ENCODE results near the gene CELF6.
"Not testable (repeated sequence)": the region's sequence is repeated elsewhere in the genome, so short reads cannot be mapped to it uniquely, and the experiment has no call there.

CELF6 gene

GRCh38 chr15:72280751-72281150 lies 39.2 kb downstream of the CELF6 start:
- in situ Hi-C loops (cut with HindIII; ENCODE audit: low pct_ligation_motif_present, low pct_unique_long_range_greater_than_20kb, low sequenced_read_pairs) = no loop called here
- no peak for DNase-seq

- in situ Hi-C loops (cut with HindIII; ENCODE audit: low pct_ligation_motif_present, low pct_unique_long_range_greater_than_20kb, low sequenced_read_pairs) = no loop called here
- no peak for DNase-seq
These were observed 41.2 kb downstream of the CELF6 start for GRCh38 chr15:72278737-72279136.

- DNase-seq = no peak
- in situ Hi-C loops (cut with HindIII; ENCODE audit: low pct_ligation_motif_present, low pct_unique_long_range_greater_than_20kb, low sequenced_read_pairs) = no loop called here
These were observed 43.6 kb downstream of the CELF6 start for GRCh38 chr15:72276326-72276700.

GRCh38 chr15:72275635-72276325 lies 44.2 kb downstream of the CELF6 start:
- in situ Hi-C loops (cut with HindIII; ENCODE audit: low pct_ligation_motif_present, low pct_unique_long_range_greater_than_20kb, low sequenced_read_pairs) = not testable (repeated sequence)

GRCh38 chr15:72272997-72273352 lies 47.0 kb downstream of the CELF6 start:
- no peak for DNase-seq
- in situ Hi-C loops (cut with HindIII; ENCODE audit: low pct_ligation_motif_present, low pct_unique_long_range_greater_than_20kb, low sequenced_read_pairs) = no loop called here

More at GRCh38 chr15:72275635-72276325, 44.2 kb downstream of the CELF6 start:
- not testable (repeated sequence) for DNase-seq

- DNase-seq = peak; percentile 95
- in situ Hi-C loops (cut with HindIII; ENCODE audit: low pct_ligation_motif_present, low pct_unique_long_range_greater_than_20kb, low sequenced_read_pairs) = no loop called here
These were observed 47.6 kb downstream of the CELF6 start, which contains the start of gene PARP6 for GRCh38 chr15:72272213-72272996. Gene PARP6 (minus strand): TSS chr15:72272554. CDS start chr15:72267477, 5,077 bp downstream.

GRCh38 chr15:72271895-72272212 lies 48.1 kb downstream of the CELF6 start:
- in situ Hi-C loops (cut with HindIII; ENCODE audit: low pct_ligation_motif_present, low pct_unique_long_range_greater_than_20kb, low sequenced_read_pairs) = no loop called here
- DNase-seq = peak; percentile 22

GRCh38 chr15:72271221-72271620 lies 48.7 kb downstream of the CELF6 start:
- no peak for DNase-seq
- in situ Hi-C loops (cut with HindIII; ENCODE audit: low pct_ligation_motif_present, low pct_unique_long_range_greater_than_20kb, low sequenced_read_pairs) = no loop called here

- in situ Hi-C loops (cut with HindIII; ENCODE audit: low pct_ligation_motif_present, low pct_unique_long_range_greater_than_20kb, low sequenced_read_pairs) = no loop called here
- no peak for DNase-seq
These were observed 50.2 kb downstream of the CELF6 start for GRCh38 chr15:72269739-72270138.

- in situ Hi-C loops (cut with HindIII; ENCODE audit: low pct_ligation_motif_present, low pct_unique_long_range_greater_than_20kb, low sequenced_read_pairs) = no loop called here
- DNase-seq = no peak
These were observed 54.9 kb downstream of the CELF6 start for GRCh38 chr15:72265031-72265430.

GRCh38 chr15:72252663-72253299 lies 67.2 kb downstream of the CELF6 start:
- no peak for DNase-seq
- in situ Hi-C loops (cut with HindIII; ENCODE audit: low pct_ligation_motif_present, low pct_unique_long_range_greater_than_20kb, low sequenced_read_pairs) = no loop called here

- in situ Hi-C loops (cut with HindIII; ENCODE audit: low pct_ligation_motif_present, low pct_unique_long_range_greater_than_20kb, low sequenced_read_pairs) = no loop called here
- DNase-seq = no peak
These were observed 70.7 kb downstream of the CELF6 start for GRCh38 chr15:72249142-72249810.

- no peak for DNase-seq
- in situ Hi-C loops (cut with HindIII; ENCODE audit: low pct_ligation_motif_present, low pct_unique_long_range_greater_than_20kb, low sequenced_read_pairs) = no loop called here
These were observed 71.4 kb downstream of the CELF6 start for GRCh38 chr15:72248514-72248913.

GRCh38 chr15:72242775-72243370 lies 77.1 kb downstream of the CELF6 start:
- DNase-seq = no peak
- in situ Hi-C loops (cut with HindIII; ENCODE audit: low pct_ligation_motif_present, low pct_unique_long_range_greater_than_20kb, low sequenced_read_pairs) = no loop called here

GRCh38 chr15:72239652-72240051 lies 80.3 kb downstream of the CELF6 start:
- no peak for DNase-seq
- in situ Hi-C loops (cut with HindIII; ENCODE audit: low pct_ligation_motif_present, low pct_unique_long_range_greater_than_20kb, low sequenced_read_pairs) = no loop called here

- in situ Hi-C loops (cut with HindIII; ENCODE audit: low pct_ligation_motif_present, low pct_unique_long_range_greater_than_20kb, low sequenced_read_pairs) = no loop called here
- no peak for DNase-seq
These were observed 81.4 kb downstream of the CELF6 start for GRCh38 chr15:72238586-72238985.

- peak; percentile 19 for DNase-seq
- in situ Hi-C loops (cut with HindIII; ENCODE audit: low pct_ligation_motif_present, low pct_unique_long_range_greater_than_20kb, low sequenced_read_pairs) = no loop called here
These were observed 82.1 kb downstream of the CELF6 start for GRCh38 chr15:72237853-72238224.

GRCh38 chr15:72237029-72237852 lies 82.7 kb downstream of the CELF6 start:
- peak; percentile 95 for DNase-seq

More at GRCh38 chr15:72237029-72237852, 82.7 kb downstream of the CELF6 start:
- in situ Hi-C loops (cut with HindIII; ENCODE audit: low pct_ligation_motif_present, low pct_unique_long_range_greater_than_20kb, low sequenced_read_pairs) = no loop called here

All from ACHN (cell line).